HepG2 (cell line): Measurements from ENCODE around the gene ARHGAP26. TPM values are rescaled to one million over a fixed set of nuclear protein-coding genes. Genes with fewer than 3 reads are reported as not detected.
A peak's percentile ranks its signal among the peaks of the same experiment; 100 is the strongest.

Source experiments
- ARID3A ChIP-seq: IDR thresholded peaks from 2 replicates; pipeline ENCODE4 v1.6.1; 2012; ENCODE audit warnings: low read depth, low read length, improper control_type of control experiment
- CCDC6 ChIP-seq: sonication (generic); formaldehyde crosslinking; IDR thresholded peaks from 2 replicates; pipeline ENCODE4 v1.8.1; 2022; ENCODE audit warnings: mild to moderate bottlenecking, missing genetic modification reagents, moderate library complexity
- MAF1 ChIP-seq: sonication (generic); formaldehyde crosslinking; IDR thresholded peaks from 2 replicates; pipeline ENCODE4 v1.5.0; 2020; ENCODE audit warnings: missing genetic modification reagents, borderline replicate concordance
- MIXL1 ChIP-seq: IDR thresholded peaks from 2 replicates; pipeline ENCODE4 v1.6.1; 2016
- NAIF1 ChIP-seq: sonication (generic); formaldehyde crosslinking; IDR thresholded peaks from 2 replicates; pipeline ENCODE4 v1.5.0; 2020; ENCODE audit warnings: mild to moderate bottlenecking, missing genetic modification reagents, borderline replicate concordance
- NFE2 ChIP-seq: sonication (generic); formaldehyde crosslinking; IDR thresholded peaks from 2 replicates; pipeline ENCODE4 v1.4.0; 2020; ENCODE audit warnings: missing genetic modification reagents
- NFE2L2 ChIP-seq: fragments of 150-350 bp; IDR thresholded peaks from 2 replicates; pipeline ENCODE4 v1.6.1; 2014; ENCODE audit warnings: low read length
- PPARG ChIP-seq: conservative IDR thresholded peaks from 2 replicates; pipeline ENCODE4 v1.6.1; 2016; ENCODE audit warnings: missing biosample characterization, missing genetic modification reagents
- PRMT3 ChIP-seq: sonication (generic); formaldehyde crosslinking; IDR thresholded peaks from 2 replicates; pipeline ENCODE4 v1.8.1; 2022; ENCODE audit warnings: low read depth, mild to moderate bottlenecking, moderate library complexity, missing genetic modification reagents, borderline replicate concordance
- ZFP91 ChIP-seq: sonication (generic); formaldehyde crosslinking; IDR thresholded peaks from 2 replicates; pipeline ENCODE4 v1.9.0; 2022; ENCODE audit warnings: missing genetic modification reagents, mild to moderate bottlenecking, borderline replicate concordance
- polyA plus RNA-seq, 8 experiments: library from polyadenylated mRNA; depleted of rRNA in 3 of 8; stranded (reverse) in 7 of 8; unstranded in 1 of 8; fragments of >200 nt; fragmentation: Illumina TruSeq in 4 of 8; extraction: Trizol in 4 of 8; gene quantifications; 2 replicates each; pipeline versions ENCODE4 v1.2.1 to v1.2.3, GENCODE V29; 2011 to 2016; ENCODE audit warnings: low read depth in 4 of 8, missing spikeins in 1 of 8, mixed read lengths in 1 of 8; ENCODE audit not compliant: insufficient read depth in 1 of 8
- total RNA-seq, 5 experiments: library from RNA; depleted of rRNA; stranded (reverse); fragments of >200 nt; fragmentation: Illumina TruSeq; extraction: Trizol; gene quantifications; 2 replicates each; pipeline ENCODE4 v1.2.3, GENCODE V29; 2016; ENCODE audit warnings: low read depth in 1 of 5
- TF ChIP-seq, protein P1 (sequence below): sonication (generic); formaldehyde crosslinking; IDR thresholded peaks from 2 replicates; pipeline ENCODE4 v1.4.0; 2020; ENCODE audit warnings: low read depth, missing genetic modification reagents
- TF ChIP-seq, protein P2 (sequence below), 2 experiments: sonication (generic) in 1 of 2; formaldehyde crosslinking in 1 of 2; IDR thresholded peaks; 2 replicates each; pipeline versions ENCODE4 v1.5.1 to v1.6.1; 2011 to 2020; ENCODE audit warnings: borderline replicate concordance in 1 of 2, low read depth in 1 of 2, low read length in 1 of 2, mild to moderate bottlenecking in 1 of 2, missing genetic modification reagents in 1 of 2, moderate library complexity in 1 of 2
- TF ChIP-seq, protein P3 (sequence below): IDR thresholded peaks from 2 replicates; pipeline ENCODE4 v1.6.1; 2012; ENCODE audit warnings: low read length, improper control_type of control experiment

ARHGAP26 gene
- total and polyA plus RNA-seq, 2 of the 13 experiments (the other 11 are each of a cell fraction or from before 2014, with no cell fraction given), result 9.6 to 18.2 TPM

DNA sequence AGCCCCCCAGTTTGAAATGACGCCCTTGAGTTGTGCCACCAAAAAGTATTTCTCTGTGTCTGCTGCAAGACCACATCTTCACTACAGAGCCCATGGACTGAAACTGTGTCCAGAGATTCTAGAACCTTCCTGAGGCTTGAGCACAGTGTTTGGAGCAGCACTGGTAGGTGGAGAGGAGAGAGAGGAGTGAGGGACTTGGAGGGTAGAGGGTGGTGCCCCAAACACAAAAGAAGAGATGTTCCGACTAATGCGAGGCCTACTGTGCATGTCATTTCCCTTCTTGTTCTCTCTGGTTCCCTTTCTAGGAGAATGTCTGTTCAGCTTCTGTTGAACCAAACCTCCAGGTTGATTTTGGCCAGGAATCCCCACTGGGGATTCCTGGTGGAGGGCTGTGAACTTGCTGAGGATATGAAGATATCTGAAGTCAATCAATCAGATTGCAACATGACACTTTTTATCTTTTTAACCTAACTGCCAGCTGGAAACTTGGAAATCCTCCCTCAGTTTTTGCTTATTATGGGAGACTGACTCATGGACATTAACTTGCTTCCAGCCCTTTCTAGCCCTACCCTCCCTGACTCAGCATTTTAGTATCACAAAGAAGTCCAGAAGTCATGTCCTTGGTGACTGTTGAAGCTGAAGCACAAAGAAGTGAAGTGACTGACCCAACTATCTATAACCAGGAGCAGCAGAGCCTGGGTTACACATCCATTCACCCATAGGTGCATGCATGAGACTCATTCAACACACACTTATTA lies 478.8 kb downstream of the ARHGAP26 start (continued):
- TF ChIP-seq, protein P1, sequence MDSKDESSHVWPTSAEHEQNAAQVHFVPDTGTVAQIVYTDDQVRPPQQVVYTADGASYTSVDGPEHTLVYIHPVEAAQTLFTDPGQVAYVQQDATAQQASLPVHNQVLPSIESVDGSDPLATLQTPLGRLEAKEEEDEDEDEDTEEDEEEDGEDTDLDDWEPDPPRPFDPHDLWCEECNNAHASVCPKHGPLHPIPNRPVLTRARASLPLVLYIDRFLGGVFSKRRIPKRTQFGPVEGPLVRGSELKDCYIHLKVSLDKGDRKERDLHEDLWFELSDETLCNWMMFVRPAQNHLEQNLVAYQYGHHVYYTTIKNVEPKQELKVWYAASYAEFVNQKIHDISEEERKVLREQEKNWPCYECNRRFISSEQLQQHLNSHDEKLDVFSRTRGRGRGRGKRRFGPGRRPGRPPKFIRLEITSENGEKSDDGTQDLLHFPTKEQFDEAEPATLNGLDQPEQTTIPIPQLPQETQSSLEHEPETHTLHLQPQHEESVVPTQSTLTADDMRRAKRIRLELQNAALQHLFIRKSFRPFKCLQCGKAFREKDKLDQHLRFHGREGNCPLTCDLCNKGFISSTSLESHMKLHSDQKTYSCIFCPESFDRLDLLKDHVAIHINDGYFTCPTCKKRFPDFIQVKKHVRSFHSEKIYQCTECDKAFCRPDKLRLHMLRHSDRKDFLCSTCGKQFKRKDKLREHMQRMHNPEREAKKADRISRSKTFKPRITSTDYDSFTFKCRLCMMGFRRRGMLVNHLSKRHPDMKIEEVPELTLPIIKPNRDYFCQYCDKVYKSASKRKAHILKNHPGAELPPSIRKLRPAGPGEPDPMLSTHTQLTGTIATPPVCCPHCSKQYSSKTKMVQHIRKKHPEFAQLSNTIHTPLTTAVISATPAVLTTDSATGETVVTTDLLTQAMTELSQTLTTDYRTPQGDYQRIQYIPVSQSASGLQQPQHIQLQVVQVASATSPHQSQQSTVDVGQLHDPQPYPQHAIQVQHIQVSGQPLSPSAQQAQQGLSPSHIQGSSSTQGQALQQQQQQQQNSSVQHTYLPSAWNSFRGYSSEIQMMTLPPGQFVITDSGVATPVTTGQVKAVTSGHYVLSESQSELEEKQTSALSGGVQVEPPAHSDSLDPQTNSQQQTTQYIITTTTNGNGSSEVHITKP (CRISPR knock-in tag), result no peak
- TF ChIP-seq, protein P2, sequence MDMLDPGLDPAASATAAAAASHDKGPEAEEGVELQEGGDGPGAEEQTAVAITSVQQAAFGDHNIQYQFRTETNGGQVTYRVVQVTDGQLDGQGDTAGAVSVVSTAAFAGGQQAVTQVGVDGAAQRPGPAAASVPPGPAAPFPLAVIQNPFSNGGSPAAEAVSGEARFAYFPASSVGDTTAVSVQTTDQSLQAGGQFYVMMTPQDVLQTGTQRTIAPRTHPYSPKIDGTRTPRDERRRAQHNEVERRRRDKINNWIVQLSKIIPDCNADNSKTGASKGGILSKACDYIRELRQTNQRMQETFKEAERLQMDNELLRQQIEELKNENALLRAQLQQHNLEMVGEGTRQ (IDR thresholded peaks at IDR 0.05; ENCODE audit: low read depth, low read length), result no peak
- TF ChIP-seq, protein P2 (CRISPR knock-in tag; IDR thresholded peaks at IDR 0.05; ENCODE audit: borderline replicate concordance), result no peak
- no peak for TF ChIP-seq PPARG (CRISPR knock-in tag)
- peak; percentile 64; the same call in 1 of the 2 replicates for TF ChIP-seq NFE2
- TF ChIP-seq ARID3A, result no peak
- no peak for TF ChIP-seq MAF1
- TF ChIP-seq ZFP91 (CRISPR knock-in tag), result no peak
- TF ChIP-seq MIXL1 (CRISPR knock-in tag), result no peak
- TF ChIP-seq NFE2L2, result peak; percentile 74
- no peak for TF ChIP-seq PRMT3 (CRISPR knock-in tag)
- no peak for TF ChIP-seq NAIF1 (CRISPR knock-in tag)
- TF ChIP-seq, protein P3, sequence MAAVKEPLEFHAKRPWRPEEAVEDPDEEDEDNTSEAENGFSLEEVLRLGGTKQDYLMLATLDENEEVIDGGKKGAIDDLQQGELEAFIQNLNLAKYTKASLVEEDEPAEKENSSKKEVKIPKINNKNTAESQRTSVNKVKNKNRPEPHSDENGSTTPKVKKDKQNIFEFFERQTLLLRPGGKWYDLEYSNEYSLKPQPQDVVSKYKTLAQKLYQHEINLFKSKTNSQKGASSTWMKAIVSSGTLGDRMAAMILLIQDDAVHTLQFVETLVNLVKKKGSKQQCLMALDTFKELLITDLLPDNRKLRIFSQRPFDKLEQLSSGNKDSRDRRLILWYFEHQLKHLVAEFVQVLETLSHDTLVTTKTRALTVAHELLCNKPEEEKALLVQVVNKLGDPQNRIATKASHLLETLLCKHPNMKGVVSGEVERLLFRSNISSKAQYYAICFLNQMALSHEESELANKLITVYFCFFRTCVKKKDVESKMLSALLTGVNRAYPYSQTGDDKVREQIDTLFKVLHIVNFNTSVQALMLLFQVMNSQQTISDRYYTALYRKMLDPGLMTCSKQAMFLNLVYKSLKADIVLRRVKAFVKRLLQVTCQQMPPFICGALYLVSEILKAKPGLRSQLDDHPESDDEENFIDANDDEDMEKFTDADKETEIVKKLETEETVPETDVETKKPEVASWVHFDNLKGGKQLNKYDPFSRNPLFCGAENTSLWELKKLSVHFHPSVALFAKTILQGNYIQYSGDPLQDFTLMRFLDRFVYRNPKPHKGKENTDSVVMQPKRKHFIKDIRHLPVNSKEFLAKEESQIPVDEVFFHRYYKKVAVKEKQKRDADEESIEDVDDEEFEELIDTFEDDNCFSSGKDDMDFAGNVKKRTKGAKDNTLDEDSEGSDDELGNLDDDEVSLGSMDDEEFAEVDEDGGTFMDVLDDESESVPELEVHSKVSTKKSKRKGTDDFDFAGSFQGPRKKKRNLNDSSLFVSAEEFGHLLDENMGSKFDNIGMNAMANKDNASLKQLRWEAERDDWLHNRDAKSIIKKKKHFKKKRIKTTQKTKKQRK, result no peak
- TF ChIP-seq CCDC6 (CRISPR knock-in tag), result no peak
